ENCODE measurements around the gene PRMT7.

The PRMT7 gene

GRCh38 chr16:68402748-68403040, 91.9 kb downstream of the PRMT7 start:
- DNase-seq (ENCODE audit: low read depth), result no peak
- H3K4me3 ChIP-seq (ENCODE audit: control insufficient read depth, low read depth, low read length), result no peak overlapping the region
- TF ChIP-seq CTCF (conservative IDR thresholded peaks at IDR 0.05; ENCODE audit: control insufficient read depth, insufficient read depth, low read depth, low read length), result no peak

GRCh38 chr16:68403177-68403576, 92.4 kb downstream of the PRMT7 start:
- no peak overlapping the region for H3K4me3 ChIP-seq (ENCODE audit: control insufficient read depth, low read depth, low read length)
- no peak for DNase-seq (ENCODE audit: low read depth)
- no peak for TF ChIP-seq CTCF (conservative IDR thresholded peaks at IDR 0.05; ENCODE audit: control insufficient read depth, insufficient read depth, low read depth, low read length)

- no peak for DNase-seq (ENCODE audit: low read depth)
- no peak overlapping the region for H3K4me3 ChIP-seq (ENCODE audit: control insufficient read depth, low read depth, low read length)
- no peak for TF ChIP-seq CTCF (conservative IDR thresholded peaks at IDR 0.05; ENCODE audit: control insufficient read depth, insufficient read depth, low read depth, low read length)
Measured at GRCh38 chr16:68403704-68404103, 92.9 kb downstream of the PRMT7 start.

GRCh38 chr16:68404736-68405345, 94.0 kb downstream of the PRMT7 start:
- no peak for DNase-seq (ENCODE audit: low read depth)
- no peak overlapping the region for H3K4me3 ChIP-seq (ENCODE audit: control insufficient read depth, low read depth, low read length)
- no peak for TF ChIP-seq CTCF (conservative IDR thresholded peaks at IDR 0.05; ENCODE audit: control insufficient read depth, insufficient read depth, low read depth, low read length)

GRCh38 chr16:68406458-68407152, 95.8 kb downstream of the PRMT7 start:
- no peak overlapping the region for H3K4me3 ChIP-seq (ENCODE audit: control insufficient read depth, low read depth, low read length)
- no peak for DNase-seq (ENCODE audit: low read depth)
- no peak for TF ChIP-seq CTCF (conservative IDR thresholded peaks at IDR 0.05; ENCODE audit: control insufficient read depth, insufficient read depth, low read depth, low read length)
